ENCODE data around the gene S100A5. TPM values are rescaled to one million over a fixed set of nuclear protein-coding genes. Genes with fewer than 3 reads are reported as not detected.
"Not testable (repeated sequence)": the region's sequence is repeated elsewhere in the genome, so short reads cannot be mapped to it uniquely, and the experiment has no call there.

The S100A5 gene
- total RNA-seq, 1 experiment from 2014 or later, result 4.0 TPM

DNA sequence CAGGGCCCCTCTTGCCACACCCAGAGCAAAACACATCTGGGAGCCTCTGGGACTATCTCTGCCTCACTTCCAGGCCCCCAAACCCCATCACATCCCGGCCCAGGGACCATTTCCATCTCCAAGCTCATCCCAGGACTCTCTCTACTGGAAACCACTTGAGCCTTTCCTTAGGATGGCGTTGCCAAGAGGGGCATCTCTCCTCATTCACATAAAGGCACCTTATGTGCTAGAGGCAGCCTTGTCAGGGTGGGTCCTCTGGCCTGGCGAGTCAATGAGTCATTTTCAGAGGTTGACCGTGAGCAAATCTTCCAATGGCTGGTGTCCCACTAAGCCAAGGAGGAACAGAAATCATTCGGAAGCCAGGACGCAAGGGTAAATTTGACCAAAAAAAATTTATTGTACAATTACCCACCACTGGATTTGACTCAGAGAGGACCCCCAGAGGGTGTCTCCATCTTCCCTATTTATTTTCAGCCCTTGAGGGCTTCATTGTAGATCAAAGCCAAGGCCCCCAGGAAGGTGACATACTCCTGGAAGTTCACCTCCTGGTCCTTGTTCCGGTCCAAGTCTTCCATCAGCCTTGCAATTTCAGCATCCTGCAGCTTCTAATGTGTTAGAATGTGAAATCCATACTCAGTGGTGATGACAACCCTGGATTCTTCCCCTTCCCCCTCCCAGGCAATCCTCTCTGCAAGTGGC, 6.4 kb downstream of the S100A5 start:
- peak; percentile 34 for DNase-seq (ENCODE audit: low spot score)

DNA sequence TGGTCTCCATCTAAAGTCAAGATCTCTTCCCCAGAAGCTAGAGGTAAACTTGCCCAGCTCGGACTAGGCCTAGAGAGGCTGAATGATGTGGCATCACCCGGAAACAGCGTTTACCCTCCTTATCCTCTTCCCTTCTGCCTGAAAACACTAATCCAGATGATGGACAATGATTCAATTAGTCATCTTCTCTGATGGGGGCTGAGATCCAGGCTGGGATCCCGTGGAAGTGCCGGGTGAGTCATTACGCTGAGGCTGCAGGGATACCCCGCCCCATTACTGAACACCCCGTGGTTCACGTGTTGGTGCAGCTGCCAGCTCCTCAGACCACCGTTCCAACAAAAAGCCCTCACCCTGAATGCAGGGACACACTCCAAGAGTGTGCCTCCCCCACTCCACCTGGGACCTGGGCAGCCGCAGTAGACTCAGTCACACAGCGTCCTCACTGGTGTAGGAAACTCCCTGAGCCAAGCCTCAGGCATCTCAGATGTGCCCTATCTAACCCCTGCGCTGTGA, 7.0 kb downstream of the S100A5 start:
- DNase-seq (ENCODE audit: low spot score), result no peak

DNA sequence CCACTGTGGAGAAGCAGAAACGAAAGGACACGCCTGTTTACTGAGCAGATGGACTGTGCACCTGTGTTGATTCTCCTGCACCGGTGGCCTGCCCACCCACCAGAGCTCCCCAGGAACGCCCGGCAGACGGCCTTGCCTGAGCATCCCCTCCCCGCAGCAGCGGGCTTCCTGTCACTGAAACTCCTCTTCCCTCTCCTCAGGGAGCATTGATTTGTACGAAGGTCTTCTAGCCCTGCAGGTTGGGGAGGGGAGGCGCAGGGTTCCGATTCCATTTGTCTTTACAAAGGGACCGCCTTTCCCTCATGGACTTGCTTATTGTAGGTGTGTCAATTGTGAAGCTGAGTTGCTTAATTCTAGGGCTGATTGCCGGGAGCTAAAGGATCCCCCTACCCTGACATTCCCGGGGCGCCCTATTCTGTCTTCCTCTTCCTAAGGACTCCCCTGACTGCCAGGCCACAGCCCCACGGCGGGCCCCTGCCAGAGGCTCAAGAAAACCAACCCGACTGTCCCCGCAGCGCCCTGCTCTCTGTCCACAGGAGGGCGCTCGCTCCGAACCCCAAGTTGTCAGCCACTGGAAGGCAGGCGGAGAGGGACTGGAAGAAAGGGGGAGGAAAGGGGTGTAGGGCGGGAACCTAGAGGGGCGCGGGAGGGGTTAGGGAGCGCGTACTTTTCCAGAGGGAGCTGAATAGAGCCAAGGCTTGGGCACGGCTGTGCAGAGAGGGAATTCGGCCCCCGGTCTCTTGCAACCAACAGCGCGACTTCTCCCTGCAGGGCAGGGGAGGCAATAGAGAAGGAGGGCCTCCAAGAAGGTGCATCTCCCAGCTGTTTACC, 7.8 kb downstream of the S100A5 start:
- DNase-seq (ENCODE audit: low spot score), result peak; percentile 97

DNA sequence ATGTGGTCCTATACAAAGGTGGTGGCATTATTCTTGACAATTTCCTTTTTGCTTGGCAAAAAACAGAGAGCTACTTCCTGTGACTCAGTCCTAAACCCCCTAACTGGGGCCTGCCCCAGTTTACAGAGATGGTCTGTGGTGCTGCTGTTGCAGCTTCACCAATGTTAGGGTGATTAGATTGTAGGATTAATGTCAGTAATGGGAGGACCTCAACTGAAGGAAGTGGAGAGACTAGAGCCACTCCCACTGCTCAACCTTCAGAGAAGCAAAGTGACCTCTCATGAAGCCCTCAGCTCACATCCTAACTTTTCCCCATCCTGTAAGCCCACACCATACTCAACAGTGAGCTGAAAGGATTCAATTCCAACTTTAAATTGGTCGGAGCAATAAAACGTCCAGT, 8.6 kb downstream of the S100A5 start:
- DNase-seq (ENCODE audit: low spot score), result peak; percentile 48

DNA sequence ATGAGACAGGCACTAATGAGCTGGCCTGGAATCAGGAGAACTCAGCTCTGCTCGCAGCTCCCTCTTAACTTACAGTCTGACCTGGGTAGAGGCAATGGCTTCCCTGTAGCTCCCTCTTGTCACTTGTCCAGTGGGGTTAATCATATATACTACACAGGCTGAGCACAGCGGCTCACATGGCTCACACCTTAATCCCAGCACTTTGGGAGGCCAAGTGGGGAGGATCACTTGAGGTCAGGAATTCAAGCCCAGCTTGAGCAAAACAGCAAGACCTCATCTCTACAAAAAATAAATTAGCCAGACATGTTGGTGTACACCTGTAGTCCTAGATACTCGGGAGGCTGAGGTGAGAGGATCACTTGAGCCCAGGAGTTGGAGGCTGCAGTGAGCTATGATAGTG, 9.1 kb downstream of the S100A5 start:
- DNase-seq (ENCODE audit: low spot score), result no peak

DNA sequence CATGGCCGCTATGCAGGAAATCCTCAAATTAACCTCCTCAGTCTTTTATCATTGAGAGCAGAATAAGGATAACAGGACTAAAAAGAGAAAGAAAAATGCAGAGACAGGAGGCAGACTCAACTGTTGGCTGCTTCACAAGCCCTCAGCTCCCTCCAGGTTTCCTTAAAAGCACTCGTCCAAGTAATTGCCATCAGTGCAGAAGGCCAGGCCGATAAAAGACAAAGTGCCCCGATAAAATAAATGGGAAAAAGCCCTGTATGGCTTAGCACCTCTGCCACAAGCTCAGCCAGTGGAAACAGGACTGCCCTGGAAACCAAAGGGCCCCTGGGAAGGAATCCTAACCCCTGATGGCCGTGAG, 13.1 kb downstream of the S100A5 start:
- DNase-seq (ENCODE audit: low spot score), result no peak

DNA sequence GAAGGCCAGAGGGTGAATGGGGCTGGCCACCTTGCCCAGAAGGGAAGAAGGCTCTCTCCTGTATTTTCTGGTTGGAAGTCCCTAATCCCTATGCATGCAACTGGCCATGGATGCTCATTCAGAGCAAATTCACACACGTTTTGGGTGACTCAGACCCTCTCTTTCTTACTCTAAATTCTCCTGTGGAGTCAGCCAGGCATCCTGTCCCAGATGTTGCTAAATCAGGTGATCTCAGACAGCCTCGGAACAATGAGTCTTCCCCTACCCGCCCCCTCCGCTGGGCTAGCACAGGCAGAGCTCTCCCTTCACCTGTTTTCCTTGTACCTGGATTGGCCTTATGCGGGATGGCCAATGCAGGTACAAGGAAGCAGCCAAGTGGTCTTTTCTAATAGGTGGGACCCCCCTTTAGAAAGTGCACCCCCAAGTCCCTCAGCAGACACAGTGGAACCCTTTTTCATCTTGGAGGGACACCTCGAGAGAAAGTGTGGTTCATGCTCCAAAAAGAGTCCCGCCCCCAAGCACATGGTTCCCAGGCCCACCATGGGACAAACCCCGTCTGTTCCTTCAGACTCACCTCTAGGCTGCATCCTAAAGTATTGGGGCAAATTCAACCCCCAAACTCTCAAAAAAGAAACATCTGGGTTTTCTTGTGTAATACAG, 13.6 kb downstream of the S100A5 start:
- DNase-seq (ENCODE audit: low spot score), result no peak

DNA sequence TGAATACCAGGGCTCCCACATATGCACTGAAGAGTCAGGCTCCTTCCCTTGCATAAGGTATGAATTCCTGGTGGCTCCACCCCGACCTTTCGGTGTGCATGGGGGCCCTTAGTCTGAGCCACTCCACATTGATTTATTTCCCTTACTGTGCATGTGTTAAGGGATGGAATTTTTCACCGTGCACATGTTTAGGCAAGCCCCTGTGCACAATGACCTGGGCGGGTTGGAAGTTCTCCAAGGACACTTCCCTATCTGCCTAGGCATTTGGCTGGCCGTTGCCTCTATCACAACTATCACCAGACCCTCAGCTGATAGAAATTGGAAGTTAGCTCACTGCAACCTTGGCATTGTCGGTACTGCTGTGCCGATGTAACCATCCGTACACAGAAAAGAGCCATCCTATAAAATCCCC, 14.6 kb downstream of the S100A5 start:
- peak; percentile 61 for DNase-seq (ENCODE audit: low spot score)

DNA sequence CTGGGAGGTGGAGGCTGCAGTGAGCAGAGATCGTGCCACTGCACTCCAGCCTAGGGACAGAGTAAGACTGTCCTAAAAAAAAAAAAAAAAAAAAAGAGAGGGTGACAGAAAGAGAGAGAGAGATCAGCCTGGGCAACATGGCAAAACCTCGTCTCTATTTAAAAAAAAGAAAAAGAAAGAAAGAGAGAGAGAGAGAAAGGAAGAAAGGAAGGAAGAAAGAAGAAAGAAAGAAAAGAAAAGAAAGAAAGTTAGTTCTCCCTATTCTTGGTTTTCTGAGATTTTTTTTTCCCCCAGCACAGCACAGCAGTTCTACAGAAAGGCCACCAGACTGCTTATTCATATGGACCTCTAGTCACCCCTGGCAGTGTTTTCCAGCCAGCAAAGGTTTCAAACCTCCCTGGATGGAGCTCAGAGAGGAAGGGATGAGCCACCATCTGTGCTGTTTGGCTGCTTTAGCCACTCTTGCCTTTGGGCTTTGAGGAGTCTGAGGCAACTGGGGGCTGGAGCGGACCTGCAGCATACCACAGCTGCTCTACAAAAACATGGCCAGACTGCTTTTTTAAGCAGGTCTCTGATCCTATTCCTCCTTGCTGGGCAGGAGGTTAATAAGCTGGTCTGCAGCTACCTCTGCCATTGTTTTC, 15.5 kb downstream of the S100A5 start:
- peak; percentile 15 for DNase-seq (ENCODE audit: low spot score)

DNA sequence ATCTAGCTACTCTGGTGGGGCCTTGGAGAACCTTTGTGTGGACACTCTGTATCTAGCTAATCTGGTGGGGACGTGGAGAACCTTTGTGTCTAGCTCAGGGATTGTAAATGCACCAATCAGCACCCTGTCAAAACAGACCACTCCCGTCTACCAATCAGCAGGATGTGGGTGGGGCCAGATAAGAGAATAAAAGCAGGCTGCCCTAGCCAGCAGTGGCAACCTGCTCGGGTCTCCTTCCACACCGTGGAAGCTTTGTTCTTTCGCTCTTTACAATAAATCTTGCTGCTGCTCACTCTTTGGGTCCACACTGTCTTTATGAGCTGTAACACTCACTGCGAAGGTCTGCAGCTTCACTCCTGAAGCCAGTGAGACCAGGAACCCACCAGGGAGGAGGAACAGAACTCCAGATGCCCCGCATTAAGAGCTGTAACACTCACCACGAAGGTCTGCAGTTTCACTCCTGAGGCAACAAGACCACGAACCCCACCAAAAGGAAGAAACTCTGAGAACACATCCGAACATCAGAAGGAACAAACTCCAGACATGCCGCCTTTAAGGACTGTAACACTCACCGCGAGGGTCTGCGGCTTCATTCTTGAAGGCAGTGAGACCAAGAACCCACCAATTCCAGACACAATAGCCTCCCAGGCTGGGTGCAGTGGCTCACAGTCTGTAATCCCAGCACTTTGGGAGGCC, 18.2 kb downstream of the S100A5 start:
- DNase-seq (ENCODE audit: low spot score), result not testable (repeated sequence)

DNA sequence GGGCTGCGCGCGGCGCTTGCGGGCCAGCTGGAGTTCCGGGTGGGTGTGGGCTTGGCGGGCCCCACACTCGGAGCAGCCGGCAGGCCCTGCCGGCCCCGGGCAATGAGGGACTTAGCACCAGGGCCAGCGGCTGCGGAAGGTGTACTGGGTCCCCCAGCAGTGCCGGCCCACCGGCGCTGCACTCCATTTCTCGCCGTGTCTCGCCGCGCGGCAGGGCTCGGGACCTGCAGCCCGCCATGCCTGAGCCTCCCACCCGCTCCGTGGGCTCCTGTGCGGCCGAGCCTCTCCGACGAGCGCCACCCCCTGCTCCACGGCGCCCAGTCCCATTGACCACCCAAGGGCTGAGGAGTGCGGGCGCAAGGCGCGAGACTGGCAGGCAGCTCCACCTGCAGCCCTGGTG, 18.9 kb downstream of the S100A5 start:
- DNase-seq (ENCODE audit: low spot score), result not testable (repeated sequence)

DNA sequence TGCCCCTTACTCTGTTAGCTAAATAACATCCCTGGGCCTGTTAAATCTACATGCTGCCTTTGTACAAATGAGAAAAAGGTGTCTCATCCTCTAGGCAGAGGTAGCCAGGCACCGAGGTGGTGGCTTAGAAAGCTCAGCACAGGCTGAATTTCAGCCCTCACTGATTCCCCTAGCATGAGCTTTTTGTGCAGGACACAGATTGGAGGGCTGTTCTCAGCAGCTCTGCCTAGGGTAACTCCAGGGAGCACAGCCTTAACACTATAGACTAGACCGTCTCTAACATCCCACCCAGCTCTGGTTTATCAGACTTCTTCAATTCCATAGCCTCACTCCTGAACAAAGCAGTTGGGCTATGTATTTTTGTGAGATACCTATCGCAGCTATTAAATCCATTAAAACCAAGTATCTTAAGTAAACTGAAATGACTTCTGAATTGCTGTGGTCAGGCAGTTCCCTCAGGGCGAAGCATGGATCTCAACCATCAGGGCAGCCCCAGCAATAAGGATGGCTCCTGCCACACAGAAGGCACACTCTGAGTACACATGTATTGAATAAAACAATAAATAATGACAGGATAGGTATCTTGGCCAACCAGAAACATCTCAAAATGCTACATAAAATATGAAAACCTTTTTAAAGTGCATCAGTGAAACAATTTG, 19.8 kb downstream of the S100A5 start:
- peak; percentile 58 for DNase-seq (ENCODE audit: low spot score)

DNA sequence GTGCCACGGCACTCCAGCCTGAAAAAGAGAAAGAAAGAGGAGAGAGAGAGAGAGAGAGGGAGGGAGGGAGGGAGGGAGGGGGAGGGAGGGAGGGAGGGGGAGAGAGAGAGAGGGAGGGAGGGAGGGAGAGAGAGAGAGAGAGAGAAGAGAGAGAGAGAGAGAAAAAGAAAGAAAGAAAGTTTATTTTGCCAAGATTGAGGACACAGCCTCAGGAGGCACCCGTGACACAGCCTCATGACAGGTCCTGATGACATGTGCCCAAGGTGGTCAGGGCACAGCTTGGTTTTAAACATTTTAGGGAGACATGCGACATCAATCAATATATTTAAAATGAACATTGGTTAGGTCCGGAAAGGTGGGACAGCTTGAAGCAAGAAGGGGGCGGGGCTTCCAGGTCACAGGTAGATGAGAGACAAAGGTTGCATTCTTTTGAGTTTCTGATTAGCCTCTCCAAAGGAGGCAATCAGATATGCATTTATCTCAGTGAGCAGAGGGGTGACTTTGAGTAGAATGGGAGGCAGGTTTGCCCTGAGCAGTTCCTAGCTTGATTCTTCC, 20.5 kb downstream of the S100A5 start:
- DNase-seq (ENCODE audit: low spot score), result peak; percentile 67

DNA sequence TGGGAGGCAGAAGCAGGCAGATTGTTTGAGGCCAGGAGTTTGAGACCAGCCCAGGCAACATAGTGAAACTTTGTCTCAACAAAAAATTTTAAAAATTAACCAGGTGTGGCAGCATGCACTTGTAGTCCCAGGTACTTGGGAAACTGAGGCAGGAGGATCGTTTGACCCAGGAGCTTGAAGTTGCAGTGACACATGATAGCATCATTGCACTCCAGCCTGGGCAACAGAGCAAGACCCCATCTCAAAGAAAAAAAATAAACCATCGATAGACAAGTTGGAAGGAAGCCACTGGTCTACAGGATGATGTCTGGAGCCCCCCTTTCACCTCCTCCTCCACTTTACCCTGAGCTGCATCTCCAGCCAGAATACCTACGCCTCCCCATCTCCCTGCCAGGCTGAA, 21.5 kb downstream of the S100A5 start:
- no peak for DNase-seq (ENCODE audit: low spot score)

DNA sequence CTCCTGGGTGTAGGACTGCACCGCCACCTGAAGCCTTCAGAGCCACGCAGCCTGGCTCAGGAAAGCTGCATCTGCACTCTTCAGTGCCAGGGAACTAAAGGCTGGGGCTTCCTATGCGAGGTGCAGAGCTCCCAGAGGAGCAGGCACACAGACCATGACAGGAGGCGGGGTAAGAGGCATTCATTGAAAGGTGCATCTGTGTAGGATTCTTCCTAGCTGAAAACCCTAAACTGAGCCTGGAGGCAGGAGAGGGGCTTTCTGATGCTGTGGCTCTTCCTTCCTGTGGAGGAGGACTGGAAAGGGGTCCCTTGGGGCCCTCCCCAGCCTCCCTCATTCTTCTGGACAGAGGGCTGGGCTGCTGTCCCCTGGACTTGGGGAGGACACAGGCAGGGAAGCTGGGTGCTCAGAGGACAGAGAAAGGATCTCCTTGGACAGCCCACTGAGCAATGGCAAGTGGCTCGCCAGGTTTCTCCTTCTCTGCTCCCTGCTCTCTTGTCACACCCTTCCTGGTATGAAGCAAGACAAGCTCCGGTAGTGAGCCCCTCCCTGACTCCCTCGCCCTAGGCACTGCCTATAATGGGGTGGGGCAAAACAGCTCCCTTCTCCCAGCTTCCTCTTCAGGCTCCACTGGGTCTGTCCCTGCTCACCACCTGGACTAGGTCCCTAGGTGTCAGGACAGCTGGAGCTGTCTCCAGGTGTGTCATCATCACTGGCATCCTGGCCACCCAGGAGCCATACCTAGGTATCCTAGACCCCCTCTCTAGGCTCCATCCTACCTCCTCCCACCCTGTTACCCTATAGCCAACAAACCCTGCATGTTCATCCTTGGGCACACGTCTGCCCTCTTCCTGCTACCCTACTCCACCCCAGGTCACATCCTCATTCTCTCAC, 25.0 kb downstream of the S100A5 start:
- peak; percentile 91 for DNase-seq (ENCODE audit: low spot score)

DNA sequence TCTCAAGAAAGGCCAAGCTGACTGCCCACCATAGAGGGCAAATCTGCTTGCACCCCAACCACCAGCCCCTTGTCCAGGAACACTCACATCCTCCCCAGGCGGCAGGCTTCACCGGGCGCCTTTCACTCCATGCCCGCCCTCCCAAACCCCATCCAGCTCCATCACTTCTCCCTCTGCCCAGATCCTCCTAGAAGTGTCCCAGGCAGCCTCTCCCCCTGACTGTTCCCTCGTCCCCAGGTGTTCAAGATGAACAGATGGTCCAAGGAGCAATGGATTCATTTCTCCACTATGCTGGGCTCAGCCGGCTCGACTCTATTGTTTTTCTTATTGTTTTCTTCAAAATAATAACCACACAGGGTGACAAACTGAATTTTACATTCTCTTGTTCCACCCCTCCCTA, 27.1 kb downstream of the S100A5 start:
- no peak for DNase-seq (ENCODE audit: low spot score)

DNA sequence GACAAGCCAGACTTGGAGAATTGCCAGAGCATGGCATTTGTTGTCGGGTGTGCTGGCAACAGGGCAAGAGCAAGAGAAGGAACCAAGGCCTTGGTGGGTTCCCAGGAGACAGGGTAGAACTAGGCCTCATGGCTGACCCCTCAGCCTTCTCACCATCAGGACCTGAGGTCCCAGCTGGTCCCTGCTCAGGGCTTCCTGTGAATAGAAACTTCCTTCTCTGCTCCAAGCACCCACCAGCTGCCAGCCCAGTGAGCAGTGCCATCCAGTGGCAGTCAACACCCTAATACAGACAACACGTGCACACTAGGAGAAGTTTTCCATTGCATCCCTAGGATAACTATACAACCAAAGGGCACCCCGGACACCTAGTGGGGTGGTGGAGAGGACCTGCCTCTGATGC, 27.7 kb downstream of the S100A5 start:
- peak; percentile 59 for DNase-seq (ENCODE audit: low spot score)

DNA sequence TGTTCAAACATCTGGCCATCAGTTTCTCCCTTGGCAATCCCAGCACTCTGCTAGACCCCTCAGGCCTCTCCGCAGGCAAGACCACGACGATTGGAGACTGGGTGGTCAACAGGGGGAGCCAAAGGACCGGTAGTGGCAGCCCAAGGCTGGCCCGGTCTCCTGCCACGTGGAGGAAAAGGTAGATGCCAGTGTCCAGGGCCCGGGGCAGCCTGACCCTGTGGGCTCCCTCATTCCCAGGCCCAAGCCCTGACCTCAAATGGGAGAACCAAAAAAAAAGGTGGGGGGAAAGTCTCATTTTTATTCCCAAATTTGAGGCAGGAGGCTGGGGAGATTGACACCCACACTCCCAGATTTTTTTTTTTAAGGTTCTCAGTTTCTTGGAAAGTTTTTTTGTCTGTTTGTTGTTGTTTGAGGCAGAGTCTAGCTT, 29.7 kb downstream of the S100A5 start:
- peak; percentile 91 for DNase-seq (ENCODE audit: low spot score)

DNA sequence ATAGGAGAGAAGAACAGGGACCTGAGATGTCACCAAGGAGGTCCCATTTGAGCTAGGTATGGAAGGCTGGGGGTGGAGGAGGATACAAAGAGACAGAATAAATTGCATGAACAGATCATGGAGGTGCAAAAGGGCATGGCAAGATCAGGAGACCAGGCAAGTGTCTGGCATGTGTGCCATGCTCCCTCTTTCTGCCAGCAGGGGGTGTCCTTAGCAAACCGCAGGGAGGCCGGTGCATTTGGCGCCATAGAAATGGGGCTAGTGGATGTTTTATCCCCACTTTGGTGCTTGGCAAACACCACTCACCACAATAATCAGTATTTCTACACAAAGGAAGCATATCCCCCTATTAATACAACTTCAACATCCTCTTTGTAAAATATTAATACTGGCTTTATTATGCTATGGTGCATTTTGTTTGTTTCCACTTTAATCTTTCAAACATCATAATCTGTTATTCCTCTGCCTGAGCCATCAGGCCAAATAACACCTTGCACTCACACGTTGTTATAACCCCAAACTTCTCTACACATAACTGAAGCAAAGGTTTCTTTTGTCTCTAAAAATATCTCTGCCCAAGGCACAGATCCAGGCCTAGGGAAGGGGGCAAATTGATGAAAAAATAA, 30.9 kb downstream of the S100A5 start:
- peak; percentile 60 for DNase-seq (ENCODE audit: low spot score)
